HCT116 (cell line): ENCODE results near the gene RPS6KA2. TPM values are rescaled to one million over a fixed set of nuclear protein-coding genes. Genes with fewer than 3 reads are reported as not detected.

Experiments used
- ATAC-seq: fragments of 200-7000 bp; cut with Tn5 transposase; 2 replicates; pipeline ENCODE4 v1.9.1; 2020; ENCODE audit warnings: mild to moderate bottlenecking, moderate library complexity
- BruUV-seq: library from RNA; stranded (reverse); fragments of 400-500 nt; replicated peaks from 2 replicates; lab custom pipeline; 2021; lab: Mats Ljungman, UMichigan
- CTCF ChIA-PET: fragments of 300-600 bp; sonication (Branson Sonifier 250); formaldehyde crosslinking; loops from one replicate; lab custom pipeline; 2021; ENCODE audit warnings: antibody characterized with exemption; lab: Charles Lee
- POLR2A ChIA-PET: fragments of 300-600, 350-600 bp; sonication (Branson Sonifier 250); formaldehyde crosslinking; loops from one replicate; lab custom pipeline; 2021; ENCODE audit warnings: antibody characterized with exemption; lab: Charles Lee
- RAD21 ChIA-PET, 2 experiments: fragments of 300-600 bp; sonication (Branson Sonifier 250); formaldehyde crosslinking; loops; one replicate each; lab custom pipeline; 2023; ENCODE audit warnings: low total read pairs in 2 of 2; ENCODE audit not compliant: uncharacterized antibody in 2 of 2, unreplicated experiment in 2 of 2, low non-redundant PET in 1 of 2; lab: Charles Lee
- DNase-seq: peaks from one replicate; pipeline ENCODE4 v3.0.0-alpha.2; 2010; ENCODE audit warnings: low read depth, low spot score
- H2AFZ ChIP-seq: fragments of 200-600 bp; shearing (Covaris generic), sonication (generic); 2 replicates; pipeline ENCODE4 v1.6.1; 2017; ENCODE audit warnings: low read depth, mixed run types, mixed read lengths, antibody characterized with exemption, low read length; ENCODE audit not compliant: poor library complexity, severe bottlenecking
- H3K27ac ChIP-seq: 2 replicates; pipeline ENCODE4 v1.5.1; 2012; ENCODE audit warnings: low read depth, low read length
- H3K27me3 ChIP-seq: fragments of 200-600 bp; sonication (generic); 2 replicates; pipeline ENCODE4 v1.6.1; 2016; ENCODE audit warnings: mixed run types, low read length, mixed read lengths; ENCODE audit not compliant: insufficient read depth
- H3K36me3 ChIP-seq, 2 experiments: fragments of 200-500 bp in 1 of 2; fragments of 200-600 bp in 1 of 2; sonication (Bioruptor generic) in 1 of 2; sonication (generic) in 1 of 2; 2 replicates each; pipeline versions ENCODE4 v1.5.1 to v1.6.1; 2014 to 2016; ENCODE audit warnings: low read length in 2 of 2, inconsistent platforms in 1 of 2, mixed read lengths in 1 of 2, mixed run types in 1 of 2; ENCODE audit not compliant: insufficient read depth in 2 of 2, control insufficient read depth in 1 of 2
- H3K4me1 ChIP-seq, 2 experiments: fragments of 200-600 bp in 1 of 2; sonication (generic) in 1 of 2; 2 replicates each; pipeline versions ENCODE4 v1.5.1 to v1.6.1; 2012 to 2017; ENCODE audit warnings: low read length in 2 of 2, inconsistent platforms in 1 of 2, mild to moderate bottlenecking in 1 of 2, mixed read lengths in 1 of 2, mixed run types in 1 of 2, moderate library complexity in 1 of 2; ENCODE audit not compliant: insufficient read depth in 2 of 2, control insufficient read depth in 1 of 2
- H3K4me2 ChIP-seq: fragments of 200-600 bp; sonication (generic); 2 replicates; pipeline ENCODE4 v1.6.1; 2017; ENCODE audit warnings: mixed run types, low read length, mixed read lengths
- H3K4me3 ChIP-seq, 2 experiments: fragments of 200-600 bp in 1 of 2; sonication (generic) in 1 of 2; replicated peaks in 1 of 2; 2 replicates each; pipeline ENCODE4 v1.5.1; 2011 to 2016; ENCODE audit warnings: low read length in 2 of 2, control low read depth in 1 of 2, low read depth in 1 of 2, mild to moderate bottlenecking in 1 of 2, mixed read lengths in 1 of 2, mixed run types in 1 of 2
- H3K79me2 ChIP-seq: fragments of 200-600 bp; sonication (generic); 2 replicates; pipeline ENCODE4 v1.6.1; 2017; ENCODE audit warnings: mild to moderate bottlenecking, mixed run types, low read length, moderate library complexity, mixed read lengths; ENCODE audit not compliant: insufficient read depth
- H3K9ac ChIP-seq: fragments of 200-600 bp; sonication (generic); 2 replicates; pipeline ENCODE4 v1.6.1; 2016; ENCODE audit warnings: low read length, mixed read lengths
- H3K9me2 ChIP-seq: fragments of 200-600 bp; sonication (generic), shearing (Covaris generic); 2 replicates; pipeline ENCODE4 v1.6.1; 2017; ENCODE audit warnings: mixed run types, mild to moderate bottlenecking, moderate library complexity; ENCODE audit not compliant: insufficient read depth
- H3K9me3 ChIP-seq, 2 experiments: fragments of 200-500 bp in 1 of 2; fragments of 200-600 bp in 1 of 2; sonication (Bioruptor generic) in 1 of 2; sonication (generic) in 1 of 2; 2 replicates each; pipeline ENCODE4 v1.6.1; 2014 to 2017; ENCODE audit warnings: low read length in 2 of 2, mixed read lengths in 2 of 2, inconsistent platforms in 1 of 2, low read depth in 1 of 2, mild to moderate bottlenecking in 1 of 2, mixed run types in 1 of 2, moderate library complexity in 1 of 2; ENCODE audit not compliant: control insufficient read depth in 1 of 2, insufficient read depth in 1 of 2
- H4K20me1 ChIP-seq: fragments of 200-600 bp; sonication (generic), shearing (Covaris generic); 2 replicates; pipeline ENCODE4 v1.6.1; 2017; ENCODE audit warnings: mixed run types, mild to moderate bottlenecking, moderate library complexity; ENCODE audit not compliant: insufficient read depth
- CBX3 ChIP-seq: IDR thresholded peaks from 2 replicates; pipeline ENCODE4 v1.6.1; 2012; ENCODE audit warnings: low read depth
- EZH2 ChIP-seq: fragments of 200-600 bp; sonication (generic); IDR thresholded peaks from 2 replicates; pipeline ENCODE4 v1.6.1; 2017; ENCODE audit warnings: antibody characterized with exemption, mixed run types
- EZH2phosphoT487 ChIP-seq: fragments of 200-600 bp; IDR thresholded peaks from 2 replicates; pipeline ENCODE4 v1.6.1; 2018; ENCODE audit warnings: antibody characterized with exemption, borderline replicate concordance
- POLR2A ChIP-seq: IDR thresholded peaks from 2 replicates; pipeline ENCODE4 v1.7.0; 2011; ENCODE audit warnings: borderline replicate concordance; ENCODE audit not compliant: insufficient read depth, insufficient read length; ENCODE audit errors: extremely low read depth
- POLR2AphosphoS5 ChIP-seq: IDR thresholded peaks from 2 replicates; pipeline ENCODE4 v1.6.1; 2011; ENCODE audit warnings: mild to moderate bottlenecking, low read depth, low read length, moderate library complexity
- RAD21 ChIP-seq: IDR thresholded peaks from 2 replicates; pipeline ENCODE4 v1.6.1; 2012; ENCODE audit warnings: low read depth, mild to moderate bottlenecking
- SP1 ChIP-seq: IDR thresholded peaks from 2 replicates; pipeline ENCODE4 v1.6.1; 2012; ENCODE audit warnings: low read depth
- SRF ChIP-seq: IDR thresholded peaks from 2 replicates; pipeline ENCODE4 v1.6.1; 2012; ENCODE audit warnings: low read depth
- TCF7L2 ChIP-seq: IDR thresholded peaks from 2 replicates; pipeline ENCODE4 v1.7.0; 2011; ENCODE audit warnings: borderline replicate concordance, inconsistent platforms; ENCODE audit not compliant: insufficient read depth, insufficient read length; ENCODE audit errors: extremely low read depth
- ZBTB33 ChIP-seq: IDR thresholded peaks from 2 replicates; pipeline ENCODE4 v1.6.1; 2011; ENCODE audit warnings: mild to moderate bottlenecking, low read length, moderate library complexity; ENCODE audit not compliant: insufficient replicate concordance; ENCODE audit errors: extremely low read depth
- intact Hi-C: fragments of 100-400 bp; cut with micrococcal nuclease; formaldehyde crosslinking; loops from 2 replicates; pipeline ENCODE4 v1.10.0; 2022
- total RNA-seq: library from RNA; stranded (reverse); gene quantifications from one replicate; pipeline ENCODE4 v1.2.1, GENCODE V29; 2021; ENCODE audit not compliant: unreplicated experiment

RPS6KA2 gene
- total RNA-seq, 1 experiment from 2014 or later, result 8.5 TPM

- no peak overlapping the region for H3K4me2 ChIP-seq
Observed at GRCh38 chr6:166361077-166361429, 266.0 kb downstream of the RPS6KA2 start.

More at GRCh38 chr6:166361077-166361429, 266.0 kb downstream of the RPS6KA2 start:
- intact Hi-C loops, result no loop called here
- Histone ChIP-seq H2AFZ (no peak overlapping the region), H3K36me3 (no peaks in the 10 kb centered on the region), H3K79me2 (no peaks in the 10 kb centered on the region), H3K4me1 (no peaks in the 10 kb centered on the region), H3K27ac (no peak overlapping the region), H3K9me2 (no peaks in the 10 kb centered on the region), H4K20me1 (no peaks in the 10 kb centered on the region), H3K9ac (no peak overlapping the region), H3K4me3 (no peak overlapping the region), H3K9me3 (no peaks in the 10 kb centered on the region), H3K27me3 (peaks cover 9% of the 10 kb centered on the region)
- no peak for TF ChIP-seq POLR2A
- no peak for TF ChIP-seq CBX3
- TF ChIP-seq POLR2AphosphoS5, result no peak
- no peak for TF ChIP-seq SP1
- no peak for TF ChIP-seq RAD21
- no peak for TF ChIP-seq SRF
- TF ChIP-seq EZH2phosphoT487, result no peak
- no peak for TF ChIP-seq ZBTB33
- no peak for TF ChIP-seq TCF7L2
- TF ChIP-seq EZH2, result no peak
- no peak for ATAC-seq
- no TSS peak for BruUV-seq
- no peak for DNase-seq
- ChIA-PET CTCF (no interaction called here), RAD21 (no interaction called here), POLR2A (no interaction called here)
